Adrenal gland (tissue), 5 donors: ENCODE measurements around the gene ADGRL1.

ENCODE experiments used
- POLR2A ChIP-seq, 2 donors: fragments of 450-650 bp; IDR thresholded peaks; one replicate each; pipeline ENCODE4 v1.6.1; 2017; ENCODE audit warnings: antibody characterized with exemption in 2 of 2, mild to moderate bottlenecking in 2 of 2, moderate library complexity in 1 of 2
- TF ChIP-seq, protein P1 (sequence below), 6 experiments: fragments of 450-650 bp in 4 of 6; fragments of 200-600 bp in 2 of 6; sonication (generic) in 1 of 6; IDR thresholded peaks; 1 replicate in 5 of 6; 2 replicates in 1 of 6; pipeline versions ENCODE4 v1.5.1 to v1.8.0; 2016 to 2021; ENCODE audit warnings: antibody characterized with exemption in 6 of 6, mild to moderate bottlenecking in 2 of 6, moderate library complexity in 1 of 6
- donor health status: DM: no; HTN: no; CAD: no.

GRCh38 chr19:14248578-14249011, 42.6 kb upstream of the ADGRL1 start:
- TF ChIP-seq POLR2A (IDR thresholded peaks at IDR 0.05): no peak
- TF ChIP-seq, protein P1, sequence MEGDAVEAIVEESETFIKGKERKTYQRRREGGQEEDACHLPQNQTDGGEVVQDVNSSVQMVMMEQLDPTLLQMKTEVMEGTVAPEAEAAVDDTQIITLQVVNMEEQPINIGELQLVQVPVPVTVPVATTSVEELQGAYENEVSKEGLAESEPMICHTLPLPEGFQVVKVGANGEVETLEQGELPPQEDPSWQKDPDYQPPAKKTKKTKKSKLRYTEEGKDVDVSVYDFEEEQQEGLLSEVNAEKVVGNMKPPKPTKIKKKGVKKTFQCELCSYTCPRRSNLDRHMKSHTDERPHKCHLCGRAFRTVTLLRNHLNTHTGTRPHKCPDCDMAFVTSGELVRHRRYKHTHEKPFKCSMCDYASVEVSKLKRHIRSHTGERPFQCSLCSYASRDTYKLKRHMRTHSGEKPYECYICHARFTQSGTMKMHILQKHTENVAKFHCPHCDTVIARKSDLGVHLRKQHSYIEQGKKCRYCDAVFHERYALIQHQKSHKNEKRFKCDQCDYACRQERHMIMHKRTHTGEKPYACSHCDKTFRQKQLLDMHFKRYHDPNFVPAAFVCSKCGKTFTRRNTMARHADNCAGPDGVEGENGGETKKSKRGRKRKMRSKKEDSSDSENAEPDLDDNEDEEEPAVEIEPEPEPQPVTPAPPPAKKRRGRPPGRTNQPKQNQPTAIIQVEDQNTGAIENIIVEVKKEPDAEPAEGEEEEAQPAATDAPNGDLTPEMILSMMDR (IDR thresholded peaks at IDR 0.05): no peak
